Erythroblast (primary cell): Measurements from ENCODE around the gene TLK2.
A peak's percentile ranks its signal among the peaks of the same experiment; 100 is the strongest.
"Not testable (repeated sequence)": the region's sequence is repeated elsewhere in the genome, so short reads cannot be mapped to it uniquely, and the experiment has no call there.

ENCODE experiments used
- DNase-seq, 2 experiments: peaks; one replicate each; lab custom pipeline; 2025; lab: John Stamatoyannopoulos, UW
- GATA1 ChIP-seq: IDR thresholded peaks from 2 replicates; pipeline ENCODE4 v1.6.1; 2011; ENCODE audit warnings: low read depth, mild to moderate bottlenecking, control low read depth, low read length, moderate library complexity
- POLR2A ChIP-seq: IDR thresholded peaks from 2 replicates; pipeline ENCODE4 v1.6.1; 2011; ENCODE audit warnings: mild to moderate bottlenecking, low read length

Gene TLK2

DNA sequence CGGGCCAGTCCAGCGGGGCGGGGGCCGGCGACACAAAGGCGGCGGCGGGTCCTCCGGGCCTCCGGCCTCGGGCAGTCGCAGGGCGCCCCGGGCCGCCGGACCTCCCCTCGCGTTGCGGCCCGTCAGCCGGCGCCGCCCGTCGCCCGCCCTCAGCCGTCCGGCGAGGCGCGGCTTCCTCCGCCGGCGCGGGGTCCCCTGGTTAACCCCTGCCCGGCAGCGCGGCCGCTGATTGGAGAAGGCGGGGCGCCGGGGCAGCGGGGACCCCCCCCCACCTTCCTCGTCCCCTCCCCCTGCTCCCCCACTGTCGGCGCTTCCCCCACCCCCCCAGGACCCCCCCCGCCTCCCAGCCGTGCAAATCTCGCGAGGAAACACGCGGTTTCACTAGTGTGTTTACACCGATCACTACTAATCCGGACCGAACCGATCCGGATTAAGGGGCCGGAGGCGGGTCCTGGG lies at the start of gene TLK2:
Gene TLK2, plus strand, starts transcription at position 402 of the 456 bp plus-strand sequence. CDS start 2,301 bp downstream, outside the sequence.
- peak; percentile 84 to 87 for DNase-seq
- no peak for TF ChIP-seq GATA1
- TF ChIP-seq POLR2A = peak; percentile 32

DNA sequence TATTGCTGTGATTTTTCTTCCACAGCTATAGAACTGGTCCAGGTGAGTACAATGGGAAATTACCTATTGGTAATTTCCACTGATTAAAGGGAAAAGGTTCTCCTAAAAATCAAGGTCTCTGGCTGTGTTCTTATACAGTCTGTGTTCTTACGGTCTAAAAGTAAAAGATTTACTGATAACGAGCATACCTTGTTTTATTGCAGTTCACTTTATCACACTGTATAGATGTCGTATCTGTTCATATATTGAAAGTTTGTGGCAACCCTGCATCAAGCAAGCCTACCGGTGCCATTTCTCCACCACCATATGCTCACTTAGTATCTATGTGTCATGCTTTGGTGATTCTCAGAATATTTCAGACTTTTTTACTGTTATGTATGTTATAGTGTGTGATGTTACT lies 43.4 kb upstream of the TLK2 start:
- not testable (repeated sequence) for DNase-seq

DNA sequence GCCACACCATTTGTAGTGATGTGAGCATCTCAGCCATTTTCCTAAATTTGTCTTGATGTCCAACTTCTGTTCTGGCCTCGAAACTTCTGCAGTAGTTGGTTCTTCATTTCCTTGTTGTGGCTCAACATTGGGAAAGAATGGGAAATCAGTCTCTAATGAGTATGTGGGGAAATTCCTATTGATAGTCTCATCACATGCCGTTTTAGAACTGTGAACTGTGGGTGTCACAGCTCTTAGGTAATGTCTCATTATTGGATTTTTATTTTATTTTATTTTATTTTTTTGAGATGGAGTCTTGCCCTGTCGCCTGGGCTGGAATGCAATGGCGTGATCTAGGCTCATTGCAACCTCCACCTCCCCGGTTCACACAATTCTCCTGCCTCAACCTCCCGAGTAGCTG lies 37.4 kb upstream of the TLK2 start:
- DNase-seq = not testable (repeated sequence)

DNA sequence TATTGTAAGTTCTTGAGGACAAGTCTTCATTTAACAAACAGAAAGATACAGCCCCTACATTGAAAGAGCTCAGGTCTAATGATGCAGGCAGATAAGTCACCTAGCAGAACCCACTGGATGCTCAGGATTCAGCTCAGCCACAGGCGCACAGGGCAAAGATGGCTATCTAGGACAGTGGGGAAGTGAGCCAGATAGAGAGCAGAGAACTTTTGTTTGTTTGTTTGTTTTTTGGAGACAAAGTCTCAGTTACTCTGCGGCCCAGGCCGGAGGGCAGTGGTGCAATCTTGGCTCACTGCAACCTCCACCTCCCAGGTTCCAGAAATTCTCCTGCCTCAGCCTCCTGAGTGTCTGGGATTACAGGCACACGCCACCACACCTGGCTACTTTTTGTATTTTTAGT lies 34.6 kb upstream of the TLK2 start:
- TF ChIP-seq GATA1 (no peak), POLR2A (no peak)
- no peak for DNase-seq

DNA sequence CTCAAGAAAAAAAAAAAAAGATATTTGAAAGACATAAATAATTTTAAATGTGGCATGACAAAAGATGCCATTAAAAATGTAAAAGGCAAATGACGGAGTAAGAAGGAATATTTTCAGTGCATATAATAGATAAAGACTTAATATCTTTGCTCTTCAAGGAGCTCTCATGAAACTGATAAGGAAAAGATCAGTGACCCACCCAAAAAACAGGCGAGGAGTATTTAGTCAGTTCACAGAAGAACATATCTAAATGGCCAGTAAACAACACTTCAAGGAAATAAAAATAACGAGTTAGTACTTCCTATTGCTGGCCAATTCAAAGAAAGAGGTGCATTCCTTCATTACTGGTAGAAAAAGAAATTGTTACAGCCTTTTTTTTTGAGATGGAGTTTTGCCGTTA lies 32.8 kb upstream of the TLK2 start:
- peak; percentile 54 to 76 for DNase-seq

DNA sequence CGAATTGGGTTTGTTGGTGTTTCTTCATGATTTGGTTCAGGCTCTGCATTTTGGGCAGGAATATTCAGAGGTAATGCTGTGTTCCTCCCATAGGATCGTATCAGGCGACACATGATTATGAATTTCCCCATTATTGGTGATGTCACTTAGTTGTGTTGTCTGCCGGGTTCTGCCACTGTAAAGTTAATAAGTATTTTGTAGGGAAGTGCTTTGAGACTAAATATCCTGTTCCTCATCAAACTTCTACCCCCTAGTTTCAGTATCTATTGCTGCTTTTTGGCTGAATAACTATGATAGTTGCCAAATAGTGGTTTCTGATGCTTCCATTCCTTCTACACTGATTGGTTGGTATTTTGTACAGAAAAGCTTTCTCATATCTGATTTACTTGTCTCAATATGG lies 26.4 kb upstream of the TLK2 start:
- DNase-seq = not testable (repeated sequence)

DNA sequence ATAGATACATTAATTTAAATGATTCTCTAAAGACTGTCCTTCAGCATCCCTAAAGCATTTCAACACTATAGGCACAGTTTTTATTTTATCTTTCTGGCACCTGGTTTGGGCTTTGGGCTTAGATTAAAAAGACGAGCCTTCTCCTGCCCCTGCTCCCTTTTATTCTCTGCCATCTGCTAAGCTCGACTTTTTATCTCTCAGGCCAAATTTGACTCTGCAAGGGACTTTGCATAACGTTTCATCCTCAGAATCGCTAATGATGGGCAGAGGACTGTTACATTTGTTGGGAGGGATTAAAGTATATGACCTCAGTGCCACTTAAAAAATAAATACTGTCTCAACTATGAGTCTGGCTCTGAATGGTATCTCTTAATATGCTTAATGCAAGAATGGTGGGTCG lies 25.6 kb upstream of the TLK2 start:
- DNase-seq = not testable (repeated sequence)

DNA sequence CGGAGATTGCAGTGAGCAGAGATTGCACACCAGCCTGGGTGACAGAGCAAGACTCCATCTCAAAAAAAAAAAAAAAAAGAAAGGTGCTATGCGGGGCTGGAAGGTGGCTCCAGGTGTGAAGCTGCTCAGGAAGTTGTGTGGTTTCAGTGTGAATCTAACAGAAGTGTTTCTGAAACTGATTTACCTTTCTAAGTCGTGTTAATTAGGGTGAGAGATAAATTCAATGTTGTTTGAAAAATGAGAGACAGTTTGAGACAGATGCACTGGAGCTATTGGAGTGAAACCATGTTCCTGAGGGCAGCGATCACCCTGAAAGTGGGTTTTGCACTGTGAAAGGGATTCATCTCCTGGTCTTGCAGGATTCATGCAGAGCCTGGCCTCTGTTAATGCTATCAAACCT lies 25.0 kb upstream of the TLK2 start:
- DNase-seq = not testable (repeated sequence)

DNA sequence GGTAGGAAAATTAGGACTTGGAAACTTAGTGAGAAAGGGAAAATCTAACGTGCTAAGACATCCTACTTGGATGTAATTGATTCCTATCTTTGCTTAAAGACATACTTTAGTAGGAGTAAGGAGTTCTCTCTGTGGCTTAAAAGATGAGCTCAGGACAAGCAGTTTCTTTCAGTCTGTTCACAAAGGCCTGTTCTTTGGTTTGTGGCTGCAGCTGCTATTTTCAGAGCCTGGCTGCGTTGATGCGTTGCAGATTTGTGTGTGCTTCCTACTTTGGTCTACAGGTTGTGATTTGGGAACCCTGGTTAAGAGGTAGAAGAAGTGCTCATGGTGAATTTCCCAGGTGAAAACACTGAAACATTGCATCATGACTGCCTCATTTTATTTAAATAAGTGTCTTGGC lies 24.5 kb upstream of the TLK2 start:
- not testable (repeated sequence) for DNase-seq

DNA sequence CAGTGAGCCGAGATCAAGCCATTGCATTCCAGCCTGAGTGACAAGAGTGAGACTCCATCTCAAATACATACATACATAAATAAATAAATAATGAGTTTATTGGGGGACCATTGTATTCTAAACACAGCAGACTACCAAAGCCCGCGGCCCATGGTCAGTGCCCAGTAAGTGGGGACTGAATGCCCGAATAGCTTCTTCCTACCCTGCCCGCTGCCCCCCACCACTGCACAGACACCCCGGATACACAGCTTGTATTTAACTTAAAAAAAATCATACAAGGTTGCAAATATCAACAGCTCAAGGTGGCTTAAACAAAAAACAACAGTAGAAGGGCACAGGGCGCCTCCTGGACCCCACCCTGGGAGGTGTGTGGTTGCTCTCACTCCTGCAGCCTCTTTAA lies 22.6 kb upstream of the TLK2 start:
- DNase-seq = no peak
- TF ChIP-seq GATA1 (no peak), POLR2A (no peak)

DNA sequence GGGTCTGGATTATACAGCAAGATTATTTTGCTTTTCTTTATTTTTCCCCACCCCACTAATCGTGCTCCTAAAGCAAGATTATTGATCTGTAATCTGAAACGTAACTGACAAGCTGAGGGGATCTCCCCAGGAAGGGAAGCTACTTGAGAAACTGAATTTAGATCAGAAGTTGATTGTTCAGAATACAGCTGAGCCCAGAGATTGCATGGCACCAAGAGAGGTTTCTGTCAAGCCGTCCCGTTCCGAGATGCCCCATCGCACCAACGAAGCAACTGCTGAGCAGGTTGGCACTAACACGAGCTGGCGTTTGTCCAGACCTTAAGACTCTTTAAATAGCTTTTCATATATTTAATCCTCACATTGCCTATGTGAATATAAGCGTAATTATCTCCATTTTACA lies 20.1 kb upstream of the TLK2 start:
- DNase-seq = not testable (repeated sequence)

DNA sequence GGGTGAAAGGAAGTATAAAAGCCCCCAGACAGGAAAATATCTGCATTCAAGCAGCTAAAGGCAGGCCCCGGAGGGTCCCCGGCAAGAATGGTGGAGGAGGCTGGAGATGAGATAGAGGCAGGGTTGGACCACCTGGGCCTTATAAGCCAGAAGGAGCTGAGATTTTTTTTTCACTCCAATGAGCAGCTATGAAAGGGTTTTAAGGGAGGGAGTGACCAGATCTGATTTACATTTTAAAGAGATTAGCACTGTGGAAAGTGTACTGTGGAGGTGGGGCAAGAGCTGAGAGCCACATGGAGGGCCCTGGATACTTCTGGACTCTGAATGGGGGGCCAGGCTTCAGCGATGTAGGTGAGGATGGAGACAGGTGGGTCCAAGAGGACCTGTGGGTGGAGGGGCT lies 14.2 kb upstream of the TLK2 start:
- DNase-seq = not testable (repeated sequence)

DNA sequence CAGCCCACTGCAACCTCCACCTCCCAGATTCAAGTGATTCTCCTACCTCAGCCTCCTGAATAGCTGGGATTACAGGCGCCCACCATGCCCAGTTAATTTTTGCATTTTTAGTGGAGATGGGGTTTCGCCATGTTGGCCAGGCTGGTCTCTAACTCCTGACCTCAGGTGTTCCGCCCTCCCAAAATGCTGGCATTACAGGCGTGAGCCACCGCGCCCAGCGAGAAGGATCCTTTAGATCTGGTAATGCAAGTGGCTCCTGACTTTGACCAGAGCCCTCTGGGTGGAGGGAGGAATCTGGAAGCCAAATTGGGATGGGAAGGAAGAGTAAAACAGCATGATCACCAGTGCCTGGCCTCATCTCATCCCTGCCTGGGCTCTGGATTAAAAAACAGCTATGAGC lies 13.4 kb upstream of the TLK2 start:
- not testable (repeated sequence) for DNase-seq

DNA sequence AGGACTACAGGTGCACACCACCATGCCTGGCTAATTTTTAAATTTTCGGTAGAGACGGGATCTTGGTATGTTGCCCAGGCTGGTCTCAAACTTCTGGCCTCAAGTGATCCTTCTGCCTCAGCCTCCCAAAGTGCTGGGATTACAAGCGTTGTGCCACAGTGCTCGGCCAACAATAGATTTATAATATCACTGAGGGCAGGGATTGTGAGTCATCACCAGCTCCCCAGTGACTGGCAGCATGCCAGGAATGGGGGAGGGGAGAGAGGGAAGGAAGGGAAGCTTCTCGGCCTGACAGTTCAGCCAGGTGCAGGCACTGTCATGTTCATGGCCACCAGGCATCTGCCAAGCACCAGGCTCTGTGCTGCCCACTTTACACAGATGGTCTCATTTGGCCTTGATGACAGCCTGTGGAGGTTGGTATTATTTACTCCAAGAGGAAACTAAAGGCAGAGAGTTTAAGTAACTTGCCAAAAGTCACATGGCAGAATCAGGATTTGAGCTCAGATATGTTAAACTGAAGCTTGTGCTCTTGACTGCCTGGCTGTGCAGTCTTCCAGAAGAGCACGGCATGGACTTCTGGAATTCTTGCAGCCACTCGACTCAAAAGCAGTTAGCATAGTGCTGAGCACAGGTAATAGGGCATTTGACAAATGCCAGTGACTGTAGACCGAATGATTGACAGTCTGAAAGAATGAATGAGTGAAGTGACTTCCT lies 7.8 kb upstream of the TLK2 start:
- peak; percentile 71 to 72 for DNase-seq

DNA sequence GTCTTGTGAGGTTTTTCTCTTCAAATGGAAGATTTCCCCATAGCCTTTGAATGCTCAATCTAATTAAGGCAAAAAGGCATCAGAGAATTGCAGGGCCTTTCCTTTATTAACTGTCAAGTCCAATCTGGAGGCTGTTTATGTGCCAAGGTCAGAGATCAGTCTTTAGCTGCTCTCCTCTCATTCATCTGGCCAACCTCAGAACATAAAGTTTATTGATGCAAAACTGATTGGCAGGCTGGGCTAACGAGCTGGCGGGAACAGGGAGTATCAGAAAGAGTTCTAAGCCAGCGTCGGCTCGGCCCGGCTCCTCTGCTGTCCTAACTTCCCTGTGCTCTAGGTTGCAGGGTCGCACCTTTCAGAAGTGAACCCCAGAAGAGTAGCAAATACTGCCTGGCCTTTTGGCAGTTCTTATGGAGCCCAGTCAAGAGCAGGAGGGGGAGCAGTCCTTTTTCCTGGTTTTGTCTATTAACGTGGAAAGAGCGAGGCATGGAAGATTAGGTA lies 7.2 kb upstream of the TLK2 start:
- DNase-seq = not testable (repeated sequence)

DNA sequence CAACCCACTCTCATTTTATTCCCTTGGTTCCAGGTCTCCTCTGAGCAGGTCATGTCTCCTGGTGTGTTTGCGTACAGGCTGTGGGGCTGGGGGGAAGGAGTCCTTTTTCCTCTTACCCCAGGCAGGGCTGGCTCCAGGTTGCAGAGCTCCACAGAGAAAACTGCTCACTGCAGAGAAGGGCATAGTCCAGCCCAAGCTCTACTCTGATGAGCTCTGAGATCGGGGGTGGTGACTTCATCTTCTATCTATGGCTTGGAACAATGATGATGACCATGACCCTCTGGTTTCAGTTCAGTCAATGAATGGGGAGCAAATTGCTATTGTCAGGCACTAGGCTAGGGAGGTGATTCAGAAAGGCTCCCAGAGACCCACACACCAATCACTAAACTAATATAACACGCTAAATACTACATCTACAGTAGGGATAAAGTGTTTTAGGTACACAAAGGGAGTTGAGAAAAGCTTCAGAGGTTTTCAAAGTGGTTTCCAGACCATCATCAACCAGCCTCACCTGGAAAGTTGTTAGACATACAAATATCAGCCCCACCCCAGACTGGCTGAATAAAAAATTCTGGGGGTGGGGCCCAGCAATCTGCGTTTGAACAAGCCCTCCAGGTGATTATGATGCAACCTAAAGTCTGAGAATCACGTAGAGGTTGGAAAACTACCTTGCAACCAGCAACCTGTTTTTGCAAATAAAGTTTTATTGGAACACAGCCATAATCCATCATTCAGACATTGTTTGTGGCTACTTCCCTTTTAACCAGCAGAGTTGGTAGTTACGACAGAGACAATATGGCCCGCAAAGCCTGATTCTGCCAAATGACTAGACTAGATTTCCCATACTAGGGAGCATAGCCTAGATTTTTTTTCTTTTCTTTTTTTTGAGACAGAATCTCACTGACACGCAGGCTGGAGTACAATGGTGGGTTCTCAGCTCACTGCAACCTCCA lies 5.3 kb upstream of the TLK2 start:
- DNase-seq = not testable (repeated sequence)

DNA sequence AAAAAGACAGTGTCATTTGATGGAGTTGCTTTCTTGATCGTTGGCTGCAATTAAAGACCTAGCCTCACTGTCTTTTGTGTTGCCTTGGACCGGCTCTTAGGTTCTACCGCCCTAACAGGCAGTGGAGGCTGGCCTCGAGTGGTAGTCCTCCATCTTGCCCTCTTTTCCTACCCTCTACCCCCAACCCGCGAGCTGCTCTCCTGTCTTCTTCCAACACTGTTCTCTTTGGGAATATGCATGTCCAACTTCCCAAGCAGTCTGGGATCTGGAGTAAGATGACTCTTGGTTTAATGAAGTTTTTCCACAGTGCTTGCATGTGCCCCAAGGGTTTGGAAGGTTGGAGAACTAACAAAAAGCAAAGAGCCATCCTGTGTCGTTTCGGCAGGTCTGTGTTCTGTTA lies 1.5 kb upstream of the TLK2 start:
- DNase-seq = not testable (repeated sequence)

DNA sequence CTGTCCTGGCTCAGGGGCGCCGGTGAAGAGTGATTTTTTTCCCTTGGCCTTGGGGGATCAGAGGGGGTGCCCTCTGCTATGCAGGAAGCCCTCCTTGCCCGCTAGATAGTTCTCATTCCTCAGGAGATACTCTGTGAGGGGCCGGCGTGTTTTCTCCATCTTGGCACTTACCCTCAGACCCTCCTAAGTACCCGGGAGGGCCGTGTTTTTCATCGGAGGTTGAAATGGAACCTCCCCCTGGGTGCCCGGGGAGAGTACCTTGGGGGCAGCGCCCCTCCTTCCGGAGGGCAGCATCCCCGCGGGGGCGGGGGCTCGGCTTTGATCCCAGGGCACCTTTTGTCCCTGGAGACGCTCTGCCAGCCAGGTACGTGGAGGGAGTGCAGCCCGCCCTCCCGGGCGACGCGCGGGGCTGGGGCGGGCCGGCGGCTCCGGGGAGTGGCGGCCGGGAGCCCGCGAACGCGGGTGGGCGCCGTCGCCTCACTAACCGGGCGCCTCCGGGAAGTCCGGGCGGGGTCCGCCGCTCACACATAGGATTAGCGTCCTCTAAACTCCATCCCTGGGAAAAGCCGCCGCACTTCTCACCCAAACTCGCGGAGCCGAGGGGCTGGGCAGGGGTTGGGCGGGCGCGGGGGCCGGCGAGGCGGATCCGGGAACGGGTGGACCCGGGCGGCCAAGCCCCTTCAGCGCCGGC lies 762 bp upstream of the TLK2 start:
- peak in 1 of 2 experiments; percentile 73 for DNase-seq

DNA sequence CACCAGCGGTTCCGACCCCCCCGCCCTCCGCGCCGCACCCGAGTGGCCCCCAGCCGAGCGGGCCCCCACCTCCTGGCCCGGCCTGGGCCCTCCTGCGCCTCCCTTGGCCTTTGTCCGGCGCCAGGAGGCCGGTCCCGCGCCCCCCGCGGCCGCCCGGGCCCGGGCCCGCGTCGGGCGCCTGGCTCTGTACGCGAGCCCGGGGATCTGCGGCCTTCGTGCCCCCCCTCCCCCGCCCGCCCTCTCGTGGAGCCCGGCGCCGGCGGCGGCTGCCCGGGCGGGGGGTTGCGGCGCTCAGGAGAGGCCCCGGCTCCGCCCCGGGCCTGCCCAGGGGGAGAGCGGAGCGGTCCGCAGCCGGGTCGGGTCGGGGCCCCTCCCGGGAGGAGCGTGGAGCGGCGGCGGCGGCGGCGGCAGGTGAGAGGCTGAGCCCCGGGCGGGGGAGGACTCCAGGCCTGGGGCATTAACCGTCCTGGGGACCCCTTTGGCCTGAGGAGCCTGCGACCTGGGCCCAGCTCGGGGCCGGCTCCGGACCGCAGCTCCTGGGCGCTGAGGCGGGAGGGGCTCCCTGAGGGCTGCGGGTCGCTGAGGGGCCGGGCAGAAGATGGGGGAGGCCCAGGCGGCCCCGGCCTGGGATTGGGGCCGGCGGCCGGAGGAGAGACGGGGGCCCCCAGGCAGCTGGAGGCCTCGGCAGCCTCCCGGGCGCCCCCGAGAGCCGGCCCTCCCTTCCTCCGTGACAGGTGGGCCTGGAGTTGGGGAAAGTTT lies 434 bp downstream of the TLK2 start:
- peak; percentile 58 to 84 for DNase-seq

DNA sequence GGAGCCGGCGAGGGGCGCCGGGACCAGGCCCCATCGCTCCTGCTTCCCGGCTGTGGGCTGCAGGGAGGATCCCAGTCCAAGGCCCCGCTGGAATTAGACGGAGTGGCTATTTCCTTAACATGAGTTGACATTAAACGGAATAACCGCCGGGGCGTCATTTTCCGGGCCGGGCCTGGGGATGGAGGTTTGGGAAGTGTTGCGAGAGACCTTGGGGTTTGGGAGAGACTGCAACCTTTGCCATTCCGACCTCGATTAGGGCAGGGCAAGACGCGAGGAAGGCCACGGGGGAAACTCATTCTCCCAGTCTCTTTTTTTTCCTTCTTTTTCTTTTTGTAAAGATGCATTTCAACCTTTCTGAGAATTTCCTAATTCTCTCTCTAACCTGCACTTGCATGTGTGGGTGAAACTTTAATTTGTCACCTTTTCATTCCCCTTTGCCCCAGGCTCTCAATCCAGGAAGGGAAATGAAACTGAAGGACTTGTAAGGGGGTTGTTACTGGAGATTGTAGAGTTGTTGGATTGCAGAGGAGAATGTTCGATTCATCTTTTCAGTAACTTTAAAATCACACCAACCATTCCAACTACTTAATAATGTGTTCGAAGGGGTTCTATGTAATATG lies 1.1 kb downstream of the TLK2 start:
- peak in 1 of 2 experiments; percentile 66 for DNase-seq
